ENCODE data around the gene IFT122.
"Not testable (repeated sequence)": the region's sequence is repeated elsewhere in the genome, so short reads cannot be mapped to it uniquely, and the experiment has no call there.

Gene IFT122

GRCh38 chr3:129474984-129475804 lies 35.2 kb downstream of the IFT122 start:
- no peak for DNase-seq

DNA sequence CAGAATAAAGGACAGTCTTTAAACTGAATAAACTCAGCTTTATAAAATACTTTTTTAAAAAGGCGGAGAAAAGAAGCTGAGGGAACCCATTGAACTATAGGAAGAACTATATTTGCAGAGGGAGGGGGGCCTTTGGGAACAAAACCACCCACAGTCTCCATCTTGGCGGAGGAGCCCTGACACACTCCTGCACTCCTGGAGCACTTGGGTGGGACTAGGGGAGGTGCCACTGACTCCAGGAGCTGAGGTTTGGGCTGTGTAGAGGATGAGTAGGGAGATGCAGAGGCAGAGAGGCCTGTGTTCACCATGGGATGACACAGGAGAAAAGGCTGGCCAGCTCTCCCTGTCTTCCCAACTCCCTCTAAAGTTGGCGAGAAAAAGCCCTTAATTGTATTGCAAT lies 35.8 kb downstream of the IFT122 start:
- DNase-seq: no peak

DNA sequence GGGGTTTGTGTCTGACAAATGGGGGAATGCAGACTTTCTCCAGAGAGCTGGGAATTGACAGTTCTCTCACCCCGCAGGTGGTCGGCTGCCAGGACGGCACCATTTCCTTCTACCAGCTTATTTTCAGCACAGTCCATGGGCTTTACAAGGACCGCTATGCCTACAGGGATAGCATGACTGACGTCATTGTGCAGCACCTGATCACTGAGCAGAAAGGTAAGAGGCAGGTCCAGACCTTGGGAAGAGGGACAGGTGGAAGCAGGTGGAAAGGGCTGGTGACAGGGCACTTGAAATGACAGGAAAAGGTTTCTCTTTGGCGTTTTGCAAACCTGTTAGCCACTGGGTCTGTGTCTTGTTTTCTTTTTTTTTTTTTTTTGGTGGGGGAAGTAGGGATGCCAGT lies 36.6 kb downstream of the IFT122 start:
- no peak for DNase-seq

- DNase-seq: not testable (repeated sequence)
These were observed 41.3 kb downstream of the IFT122 start for GRCh38 chr3:129481225-129481765.

DNA sequence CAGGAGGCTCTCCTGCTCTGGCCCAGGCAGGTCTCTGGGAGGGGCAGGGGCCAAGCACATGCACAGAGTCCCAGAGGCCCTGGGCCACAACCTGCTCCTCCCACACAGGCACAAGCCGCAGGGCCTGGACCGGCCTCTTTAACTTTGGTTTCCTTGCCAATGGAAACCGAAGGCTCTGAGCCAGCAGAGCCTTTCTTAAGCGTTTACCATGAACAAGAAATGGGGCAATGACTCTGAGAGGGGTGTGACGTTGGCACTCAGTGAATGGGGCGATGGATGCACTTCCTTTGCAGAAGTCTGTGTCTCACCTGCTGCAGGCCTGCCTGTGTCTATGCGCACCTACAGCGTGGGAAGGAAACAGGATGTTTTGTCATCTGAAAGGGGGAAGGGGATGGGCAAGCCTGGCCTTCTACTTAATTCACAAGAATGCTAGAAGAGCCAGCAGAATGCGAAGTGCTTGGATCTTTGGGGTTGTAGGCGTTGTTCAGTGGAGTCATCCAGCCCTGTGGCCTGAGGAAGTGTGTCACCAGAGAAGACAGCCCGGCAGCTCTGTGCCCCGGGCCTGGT lies 41.8 kb downstream of the IFT122 start:
- no peak for DNase-seq

DNA sequence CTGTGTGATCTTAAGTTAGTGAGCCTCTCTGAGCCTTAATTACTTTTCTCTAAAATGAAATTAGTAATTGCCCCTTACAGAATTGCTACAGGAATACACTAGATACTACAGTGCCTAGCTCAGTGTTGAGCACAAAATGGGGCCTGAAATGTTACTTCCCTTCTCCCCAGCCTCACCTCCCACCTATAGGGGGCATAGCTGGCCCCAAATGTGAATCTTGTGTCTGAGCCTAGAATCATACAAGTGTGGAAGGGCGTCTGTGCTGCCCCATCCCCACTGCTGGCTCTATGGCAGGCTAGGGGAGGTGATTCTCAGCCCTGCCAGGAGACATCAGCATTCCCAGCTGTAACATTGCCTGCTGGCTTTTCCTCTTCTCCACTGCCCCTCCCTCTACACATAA lies 42.7 kb downstream of the IFT122 start:
- no peak for DNase-seq

DNA sequence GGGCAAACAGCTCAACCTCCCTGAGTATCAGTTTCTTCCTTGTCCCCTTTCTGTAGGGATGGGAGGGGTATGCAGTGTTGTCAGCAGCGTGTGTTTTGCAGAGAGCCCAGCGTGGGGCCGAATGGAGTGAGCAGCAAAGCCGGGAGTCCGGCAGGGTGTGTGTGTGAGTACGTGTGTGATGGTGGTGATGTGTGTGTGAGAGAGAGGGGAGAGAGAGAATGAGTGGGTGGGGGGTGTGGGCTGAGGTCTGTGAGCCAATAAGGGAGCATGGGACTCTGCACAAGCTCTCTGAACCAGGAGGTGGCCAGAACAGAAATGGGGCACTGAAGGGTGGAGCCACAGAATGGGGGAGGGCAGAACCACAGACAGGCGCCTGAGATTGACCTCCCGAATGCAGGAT lies 43.8 kb downstream of the IFT122 start:
- DNase-seq: no peak

DNA sequence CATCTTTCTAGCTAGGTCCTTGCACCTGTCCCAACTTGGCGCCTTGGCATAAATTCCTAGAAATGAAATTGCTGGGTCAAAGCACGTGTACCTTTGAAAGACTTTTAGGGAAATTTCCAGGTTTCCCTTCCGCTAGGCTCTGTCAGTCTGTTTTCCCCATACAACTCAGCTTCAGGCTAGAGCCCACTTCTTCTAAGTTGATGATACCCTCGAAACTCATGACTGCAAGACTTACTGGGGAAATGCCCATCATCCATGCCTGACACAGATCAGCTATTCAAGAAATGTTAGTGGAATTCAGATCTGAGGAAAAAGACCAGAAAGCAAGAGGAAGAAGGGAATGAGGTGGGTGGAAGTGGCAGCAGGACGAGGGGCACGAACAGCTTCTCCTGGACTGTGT lies 45.1 kb downstream of the IFT122 start:
- not testable (repeated sequence) for DNase-seq

- no peak for DNase-seq
These were observed 46.0 kb downstream of the IFT122 start for GRCh38 chr3:129485721-129486663.

DNA sequence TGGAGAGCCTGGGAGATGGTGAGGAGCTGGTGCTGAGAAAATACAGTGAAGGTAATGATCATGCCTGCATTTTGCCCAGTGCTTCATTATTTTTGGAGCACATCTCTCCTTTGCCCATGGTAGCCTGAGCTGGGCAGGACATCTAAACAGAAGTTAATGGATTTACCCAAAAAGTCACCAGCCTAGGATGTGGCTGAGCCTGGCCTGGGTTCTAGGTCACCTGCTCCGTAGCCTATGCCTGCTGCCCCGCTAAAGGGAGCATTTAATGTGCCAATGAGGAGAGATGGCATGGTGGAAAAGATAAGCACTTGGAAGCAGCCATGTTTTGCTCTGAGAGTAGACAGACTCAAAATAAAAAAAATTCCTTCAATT lies 46.6 kb downstream of the IFT122 start:
- DNase-seq: no peak

- DNase-seq: no peak
These were observed 47.3 kb downstream of the IFT122 start for GRCh38 chr3:129487183-129487867.

DNA sequence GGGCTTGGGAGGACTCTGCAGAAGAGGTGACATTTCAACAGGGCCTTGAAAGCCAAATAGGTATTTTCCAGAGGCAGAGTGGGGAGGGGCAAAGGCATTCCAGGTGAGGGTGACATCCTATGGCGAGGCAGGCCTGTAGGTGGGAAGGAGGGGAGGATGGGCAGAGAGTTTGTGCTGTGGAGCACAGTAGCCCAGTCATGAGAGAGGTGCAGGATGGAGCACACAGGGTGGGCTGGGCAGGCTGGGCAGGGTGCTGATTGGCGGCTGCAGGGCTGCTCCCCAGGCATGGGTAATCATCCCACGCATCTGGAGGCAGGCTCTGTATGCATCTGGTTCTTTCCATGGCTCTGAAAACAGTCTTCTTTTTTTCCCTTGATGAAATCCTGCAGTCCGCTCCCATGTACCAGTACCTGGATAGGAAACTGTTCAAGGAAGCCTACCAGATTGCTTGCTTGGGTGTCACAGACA lies 47.9 kb downstream of the IFT122 start:
- DNase-seq: not testable (repeated sequence)

- DNase-seq: not testable (repeated sequence)
These were observed 49.2 kb downstream of the IFT122 start for GRCh38 chr3:129489258-129489657.

- no peak for DNase-seq
These were observed 50.2 kb downstream of the IFT122 start for GRCh38 chr3:129490273-129490675.

- not testable (repeated sequence) for DNase-seq
These were observed 51.1 kb downstream of the IFT122 start for GRCh38 chr3:129491077-129491476.

DNA sequence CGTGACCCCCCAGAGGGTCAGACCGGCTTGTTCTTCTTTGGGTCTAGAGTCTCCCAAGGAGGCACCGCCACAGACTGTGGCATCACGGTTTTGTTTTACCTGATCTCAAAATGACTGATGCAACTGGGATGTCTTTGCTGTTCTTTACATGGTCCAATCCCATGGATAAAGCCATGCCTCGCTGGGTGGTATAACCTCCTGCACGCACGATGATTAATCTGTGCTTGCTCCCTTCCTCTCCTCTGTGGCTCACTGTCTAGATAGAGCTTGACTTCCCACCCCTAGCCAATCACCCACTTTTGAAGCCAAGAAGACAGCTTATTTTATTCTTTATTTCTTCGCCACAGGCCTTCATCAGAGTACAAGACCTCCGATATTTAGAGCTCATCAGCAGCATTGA lies 51.8 kb downstream of the IFT122 start:
- DNase-seq: no peak

DNA sequence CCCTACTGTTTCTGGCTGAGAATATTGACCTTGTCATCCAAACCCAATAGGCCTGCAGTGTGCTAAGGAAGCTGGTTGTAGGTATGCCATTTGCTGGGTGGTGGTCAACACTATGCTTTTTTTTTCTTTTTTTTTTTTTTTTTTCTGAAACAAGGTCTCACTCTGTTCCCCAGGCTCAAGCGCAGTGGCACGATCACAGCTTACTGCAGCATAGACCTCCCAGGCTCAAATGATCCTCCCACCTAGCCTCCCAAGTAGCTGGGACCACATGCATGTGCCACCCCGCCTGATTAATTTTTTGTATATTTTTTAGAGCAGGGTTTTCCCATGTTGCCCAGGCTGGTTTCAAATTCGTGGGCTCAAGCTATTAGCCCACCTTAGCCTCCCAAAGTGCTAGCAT lies 52.7 kb downstream of the IFT122 start:
- no peak for DNase-seq

DNA sequence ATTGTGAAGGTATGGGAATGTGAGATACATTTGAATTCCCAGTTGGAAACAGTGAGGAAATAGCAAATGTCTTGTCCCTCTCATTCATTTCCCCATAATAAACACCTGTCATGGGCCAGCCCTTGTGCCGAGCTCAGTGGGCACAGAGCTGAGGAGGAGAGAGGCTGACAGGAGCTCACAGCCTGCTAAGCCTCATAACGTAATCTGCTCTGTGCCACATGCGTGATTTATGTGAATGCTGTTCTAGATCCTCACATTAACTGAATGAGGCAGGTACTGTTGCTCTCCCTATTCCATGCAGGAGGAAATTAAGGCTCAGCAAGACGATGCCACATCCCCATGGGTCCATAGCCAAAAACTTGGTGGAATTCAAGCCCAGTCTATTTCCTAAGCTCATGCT lies 53.2 kb downstream of the IFT122 start:
- DNase-seq: no peak

DNA sequence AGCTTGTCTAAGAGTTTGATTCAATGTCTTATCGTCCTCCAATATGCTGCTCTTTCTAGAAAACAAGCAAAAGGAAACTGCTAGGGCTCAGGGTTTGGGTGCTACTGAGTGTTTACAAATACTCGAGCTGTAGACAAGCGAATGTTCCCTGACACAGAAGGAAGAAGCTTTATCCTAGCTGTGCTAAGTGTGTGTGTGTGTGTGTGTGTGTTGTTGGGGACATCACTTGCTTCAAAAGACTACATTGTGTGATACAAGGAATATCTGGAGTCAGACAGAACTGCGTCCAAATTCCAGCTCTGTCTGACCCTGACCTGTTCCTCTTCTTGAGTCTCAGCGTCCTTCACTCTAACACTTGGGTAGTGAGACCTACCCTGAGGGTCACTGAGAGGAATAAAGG lies 54.5 kb downstream of the IFT122 start:
- DNase-seq: not testable (repeated sequence)

DNA sequence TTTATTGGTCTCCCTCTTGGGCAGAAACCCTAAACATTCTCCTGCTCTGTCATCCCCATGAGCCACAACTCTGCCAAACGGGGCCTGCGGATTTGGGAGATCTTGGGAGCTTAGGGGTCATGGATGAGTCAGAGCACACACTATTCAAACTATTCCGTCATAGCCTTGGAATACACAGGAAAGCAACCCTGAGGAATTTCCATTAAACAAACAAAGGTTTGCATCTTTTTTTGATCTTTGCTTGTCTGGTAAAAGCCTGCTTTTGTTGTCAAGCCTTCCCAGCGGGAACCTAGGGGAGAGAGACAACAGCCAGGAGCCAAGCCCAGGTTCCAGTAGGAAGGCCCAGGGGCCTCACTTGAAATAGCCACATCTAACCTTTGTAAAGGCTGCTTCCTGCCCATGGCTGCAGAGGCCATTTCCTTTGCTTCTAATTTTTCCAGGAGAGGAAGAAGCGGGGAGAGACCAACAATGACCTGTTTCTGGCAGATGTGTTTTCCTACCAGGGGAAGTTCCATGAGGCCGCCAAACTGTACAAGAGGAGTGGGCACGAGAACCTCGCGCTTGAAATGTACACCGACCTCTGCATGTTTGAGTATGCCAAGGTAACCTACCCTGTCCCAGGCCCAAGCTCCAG lies 55.1 kb downstream of the IFT122 start:
- not testable (repeated sequence) for DNase-seq

GRCh38 chr3:129497876-129498275 lies 57.9 kb downstream of the IFT122 start:
- not testable (repeated sequence) for DNase-seq
